Right lobe of liver (tissue), 6 donors: ENCODE measurements around the gene CLEC6A. TPM values are rescaled to one million over a fixed set of nuclear protein-coding genes. Genes with fewer than 3 reads are reported as not detected.

Experiments used
- ATAC-seq, 4 donors: fragments of 200-7000 bp; cut with Tn5 transposase; one replicate each; pipeline ENCODE4 v1.9.1; 2020; ENCODE audit warnings: mild to moderate bottlenecking in 4 of 4, moderate library complexity in 4 of 4
- DNase-seq, 3 donors: peaks; one replicate each; pipeline ENCODE4 v3.0.0-alpha.2; 2020
- H3K27ac ChIP-seq, 3 donors: fragments of 200-600 bp; one replicate each; pipeline ENCODE4 v1.8.0; 2022
- H3K27me3 ChIP-seq, 2 donors: fragments of 200-600 bp; one replicate each; pipeline ENCODE4 v1.8.0; 2022
- H3K36me3 ChIP-seq, 4 donors: fragments of 200-600 bp; sonication (generic) in 1 of 4; one replicate each; pipeline versions ENCODE4 v1.5.1 to v1.8.0; 2017 to 2022; ENCODE audit warnings: control low read depth in 1 of 4
- H3K4me1 ChIP-seq, 4 donors: fragments of 200-600 bp; sonication (generic) in 1 of 4; one replicate each; pipeline versions ENCODE4 v1.5.1 to v1.8.0; 2017 to 2022; ENCODE audit warnings: control low read depth in 1 of 4
- H3K4me3 ChIP-seq, 3 donors: fragments of 200-600 bp; one replicate each; pipeline ENCODE4 v1.8.0; 2022
- H3K9me3 ChIP-seq, 4 donors: fragments of 200-600 bp; sonication (generic) in 1 of 4; one replicate each; pipeline versions ENCODE4 v1.5.1 to v1.8.0; 2017 to 2022; ENCODE audit warnings: control low read depth in 1 of 4
- CTCF ChIP-seq, 4 donors: fragments of 200-600 bp in 3 of 4; fragments of 450-650 bp in 1 of 4; IDR thresholded peaks; one replicate each; pipeline versions ENCODE4 v1.5.1 to v1.8.0; 2016 to 2022; ENCODE audit warnings: antibody characterized with exemption in 4 of 4, mild to moderate bottlenecking in 2 of 4
- POLR2A ChIP-seq: fragments of 450-650 bp; IDR thresholded peaks from one replicate; pipeline ENCODE4 v1.6.1; 2017; ENCODE audit warnings: antibody characterized with exemption, mild to moderate bottlenecking
- WGBS: methylation state at CpG from one replicate; pipeline ENCODE4 v1.1.6; 2018; ENCODE audit warnings: low coverage, low lambda C conversion rate; ENCODE audit not compliant: insufficient coverage; ENCODE audit errors: missing lambda C conversion rate; 5-methylcytosine and 5-hydroxymethylcytosine counted together
- intact Hi-C, 2 donors: fragments of 100-400 bp; cut with DNase I; formaldehyde crosslinking; loops; one replicate each; pipeline versions ENCODE4 v1.11.2 to v1.14.1; 2022
- total RNA-seq, 6 experiments: library from RNA; depleted of rRNA in 2 of 6; stranded (reverse); fragments of >200 nt in 2 of 6; fragmentation: NEBNext Ultra II Directional in 3 of 6; extraction: Animal tissue kit (Norgen Biotek cat#: 25700) in 3 of 6; gene quantifications; one replicate each; pipeline versions ENCODE4 v1.1.0 to v1.2.4, GENCODE V29; 2016 to 2023
- donor health status: DM: no; HTN: yes; CAD: no.
- donor health status: DM: no; HTN: no; CAD: no.
- donor health status: DM: no; HTN: no; CAD: no.
- donor health status: DM: no; HTN: yes; CAD: no.
- donor health status: DM: no; HTN: yes; CAD: no.

Gene CLEC6A
- total RNA-seq, 6 experiments from 2014 or later: not detected

GRCh38 chr12:8501720-8502119 is 46.0 kb downstream of the CLEC6A start:
- DNase-seq: no peak
- no peak for ATAC-seq
- TF ChIP-seq POLR2A (no peak), CTCF (IDR thresholded peaks at IDR 0.05) (no peak)
- no peaks in the 10 kb centered on the region for H3K4me1 ChIP-seq
- no peaks in the 10 kb centered on the region for H3K36me3 ChIP-seq
- 65% methylated on average over 3 of the region's 3 CpGs for WGBS
- no peaks in the 10 kb centered on the region for H3K27me3 ChIP-seq
- H3K9me3 ChIP-seq: no peaks in the 10 kb centered on the region
- no peak overlapping the region for H3K27ac ChIP-seq
- H3K4me3 ChIP-seq: no peak overlapping the region
- intact Hi-C loops: no loop called here

GRCh38 chr12:8504351-8504750 is 48.6 kb downstream of the CLEC6A start:
- Histone ChIP-seq H3K4me1 (no peaks in the 10 kb centered on the region), H3K27me3 (no peaks in the 10 kb centered on the region), H3K36me3 (no peaks in the 10 kb centered on the region), H3K9me3 (no peaks in the 10 kb centered on the region), H3K27ac (no peak overlapping the region), H3K4me3 (no peak overlapping the region)
- ATAC-seq (no peak), DNase-seq (no peak)
- intact Hi-C loops: no loop called here
- WGBS: 70% methylated on average over 1 of the region's 1 CpG
- TF ChIP-seq CTCF (IDR thresholded peaks at IDR 0.05) (no peak), POLR2A (no peak)

GRCh38 chr12:8507596-8507995 is 51.8 kb downstream of the CLEC6A start:
- intact Hi-C loops: no loop called here
- Histone ChIP-seq H3K27me3 (no peaks in the 10 kb centered on the region), H3K4me1 (no peaks in the 10 kb centered on the region), H3K27ac (no peak overlapping the region), H3K9me3 (no peaks in the 10 kb centered on the region), H3K4me3 (no peak overlapping the region), H3K36me3 (no peaks in the 10 kb centered on the region)
- ATAC-seq: no peak
- 74% methylated on average over 3 of the region's 3 CpGs for WGBS
- DNase-seq: no peak
- no peak for TF ChIP-seq CTCF (IDR thresholded peaks at IDR 0.05)
- no peak for TF ChIP-seq POLR2A

GRCh38 chr12:8508223-8508622 is 52.5 kb downstream of the CLEC6A start:
- no peaks in the 10 kb centered on the region for H3K36me3 ChIP-seq
- no peak for TF ChIP-seq CTCF (IDR thresholded peaks at IDR 0.05)
- no peak for TF ChIP-seq POLR2A
- WGBS: 57% methylated on average over 1 of the region's 3 CpGs
- no peaks in the 10 kb centered on the region for H3K9me3 ChIP-seq
- H3K4me3 ChIP-seq: no peak overlapping the region
- H3K27me3 ChIP-seq: no peaks in the 10 kb centered on the region
- intact Hi-C loops: no loop called here
- DNase-seq: no peak
- no peaks in the 10 kb centered on the region for H3K4me1 ChIP-seq
- H3K27ac ChIP-seq: no peak overlapping the region
- ATAC-seq: peak in 1 of 4 donors; percentile 13
